ENCODE measurements around the gene BCAR3. TPM values are rescaled to one million over a fixed set of nuclear protein-coding genes. Genes with fewer than 3 reads are reported as not detected.

The BCAR3 gene
- total RNA-seq, 6 experiments from 2014 or later = 24.4 to 55.1 (median 26.2) TPM

- Mint-ChIP-seq H3K4me1 (ENCODE audit: low read depth) (peaks cover 69% of the 10 kb centered on the region), H3K36me3 (ENCODE audit: low read depth) (peaks cover 24% of the 10 kb centered on the region), H3K27ac (peak overlapping the region; percentile 94), H3K9me3 (no peaks in the 10 kb centered on the region), H3K27me3 (ENCODE audit: insufficient read depth) (0 out of 2 replicates have a peak, but pooled peaks cover 2% of the 10 kb centered on the region), H3K4me3 (peak overlapping the region; percentile 97)
- TF ChIP-seq CTCF (IDR thresholded peaks at IDR 0.05) = no peak
- DNase-seq = peak; percentile 79
Measured at GRCh38 chr1:93680076-93680419, 1.6 kb downstream of the BCAR3 start.

DNA sequence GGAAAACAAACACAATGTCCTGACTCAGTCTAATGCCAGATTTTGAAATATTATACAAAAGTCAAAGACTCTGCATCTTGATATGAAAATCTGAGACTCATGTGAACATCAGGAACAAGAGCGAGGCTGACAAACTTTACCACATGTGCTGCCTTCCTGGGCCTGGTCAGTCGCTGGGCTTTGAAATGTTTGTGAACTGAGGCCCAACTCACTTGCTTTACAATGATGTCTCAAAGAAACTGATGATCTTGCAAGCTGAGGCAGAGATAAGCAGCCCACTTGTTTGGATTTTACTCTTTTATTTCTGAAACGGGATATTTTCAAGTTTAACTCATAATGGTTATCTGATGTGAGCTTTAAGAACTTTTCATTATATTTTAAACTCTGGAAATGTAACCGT lies 2.1 kb downstream of the BCAR3 start:
- Mint-ChIP-seq H3K36me3 (ENCODE audit: low read depth) (peaks cover 29% of the 10 kb centered on the region), H3K4me3 (peak overlapping the region; percentile 97), H3K4me1 (ENCODE audit: low read depth) (peaks cover 74% of the 10 kb centered on the region), H3K27ac (peak overlapping the region; percentile 94), H3K27me3 (ENCODE audit: insufficient read depth) (0 out of 2 replicates have a peak, but pooled peaks cover 2% of the 10 kb centered on the region), H3K9me3 (no peaks in the 10 kb centered on the region)
- no peak for TF ChIP-seq CTCF (IDR thresholded peaks at IDR 0.05)
- no peak for DNase-seq

DNA sequence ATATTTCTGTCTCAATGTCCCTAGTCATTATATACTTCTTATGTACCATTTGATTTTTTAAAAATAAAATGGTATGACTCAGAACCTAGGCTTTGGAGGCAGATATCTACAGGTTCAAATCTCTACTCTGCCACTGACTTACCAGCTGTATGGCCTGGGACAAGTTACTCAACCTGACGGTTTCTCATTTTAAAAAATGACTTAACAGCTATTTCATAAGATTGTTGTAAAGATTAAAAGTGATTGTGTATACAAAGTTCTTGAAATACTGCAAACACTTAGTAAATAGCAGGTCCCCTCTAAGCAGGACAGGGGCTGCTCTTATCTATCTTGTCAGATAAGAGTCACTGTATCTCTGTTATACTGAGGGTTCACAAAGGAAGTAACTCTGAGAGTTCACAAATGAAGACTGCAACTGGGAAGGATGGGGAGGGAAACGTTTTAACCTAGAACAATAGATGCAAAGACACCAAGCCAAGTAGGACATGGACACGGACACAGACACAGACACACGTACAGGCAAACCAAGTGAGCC lies 2.6 kb downstream of the BCAR3 start:
- Mint-ChIP-seq H3K4me1 (ENCODE audit: low read depth) (peaks cover 79% of the 10 kb centered on the region), H3K36me3 (ENCODE audit: low read depth) (peaks cover 32% of the 10 kb centered on the region), H3K27ac (peak overlapping the region; percentile 94), H3K4me3 (peak overlapping the region; percentile 97), H3K9me3 (no peaks in the 10 kb centered on the region), H3K27me3 (ENCODE audit: insufficient read depth) (0 out of 2 replicates have a peak, but pooled peaks cover 2% of the 10 kb centered on the region)
- no peak for DNase-seq
- TF ChIP-seq CTCF (IDR thresholded peaks at IDR 0.05) = no peak

DNA sequence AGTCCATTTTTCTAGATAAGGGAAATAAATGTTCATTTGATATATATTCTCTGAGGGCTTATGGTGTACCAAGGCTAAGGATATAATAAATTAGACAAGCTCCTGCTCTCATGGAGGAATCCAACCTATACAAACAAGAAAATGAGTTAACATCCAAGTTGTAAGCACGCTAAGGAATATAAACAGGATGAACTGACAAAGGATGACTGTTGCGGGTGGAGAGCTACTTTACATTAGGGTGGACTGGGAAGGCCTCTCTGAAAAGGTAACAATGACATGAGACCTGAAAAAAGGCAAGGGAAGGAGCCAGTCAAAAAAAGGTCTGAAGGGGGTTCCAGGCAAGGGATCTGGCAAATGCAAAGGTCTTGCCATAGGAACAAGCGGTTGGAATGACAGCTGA lies 3.1 kb downstream of the BCAR3 start:
- peak overlapping the region; percentile 97 for H3K4me3 Mint-ChIP-seq
- H3K9me3 Mint-ChIP-seq = no peaks in the 10 kb centered on the region
- DNase-seq = no peak
- peak overlapping the region; percentile 94 for H3K27ac Mint-ChIP-seq
- peaks cover 85% of the 10 kb centered on the region for H3K4me1 Mint-ChIP-seq (ENCODE audit: low read depth)
- no peak for TF ChIP-seq CTCF (IDR thresholded peaks at IDR 0.05)
- H3K36me3 Mint-ChIP-seq (ENCODE audit: low read depth) = peaks cover 37% of the 10 kb centered on the region
- H3K27me3 Mint-ChIP-seq (ENCODE audit: insufficient read depth) = 0 out of 2 replicates have a peak, but pooled peaks cover 2% of the 10 kb centered on the region

DNA sequence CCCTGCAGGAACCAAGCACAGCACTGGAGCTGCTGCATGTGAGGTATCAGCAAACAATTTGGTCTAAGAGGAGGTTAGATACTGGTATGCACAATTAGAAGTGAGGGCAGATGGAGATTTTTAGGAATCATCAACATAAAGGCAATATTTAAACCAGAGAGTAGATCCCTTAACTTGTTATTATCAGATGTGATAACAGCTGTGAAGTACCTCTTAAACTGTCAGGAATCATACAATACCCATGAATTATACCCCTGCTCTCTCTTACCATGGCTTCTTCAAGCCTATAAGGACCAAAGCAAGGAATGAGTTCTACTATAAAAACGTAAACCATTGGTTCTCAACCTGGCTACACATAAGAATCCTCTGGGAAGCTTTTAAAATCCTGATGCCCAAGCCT lies 3.9 kb downstream of the BCAR3 start:
- H3K4me3 Mint-ChIP-seq = peak overlapping the region; percentile 53; the same call in 1 of the 2 replicates
- H3K9me3 Mint-ChIP-seq = no peaks in the 10 kb centered on the region
- H3K27me3 Mint-ChIP-seq (ENCODE audit: insufficient read depth) = 0 out of 2 replicates have a peak, but pooled peaks cover 2% of the 10 kb centered on the region
- H3K4me1 Mint-ChIP-seq (ENCODE audit: low read depth) = peaks cover 85% of the 10 kb centered on the region
- DNase-seq = no peak
- peaks cover 45% of the 10 kb centered on the region for H3K36me3 Mint-ChIP-seq (ENCODE audit: low read depth)
- peak overlapping the region; percentile 61 for H3K27ac Mint-ChIP-seq
- TF ChIP-seq CTCF (IDR thresholded peaks at IDR 0.05) = no peak

All from HFFc6 (cell line).